H9 (cell line): Measurements from ENCODE around the gene ZNF750. TPM values are rescaled to one million over a fixed set of nuclear protein-coding genes. Genes with fewer than 3 reads are reported as not detected.

Source experiments
- DNase-seq: peaks from one replicate; pipeline ENCODE4 v3.0.0-alpha.2; 2017
- H2AFZ ChIP-seq: one replicate; pipeline ENCODE4 v1.6.1; 2013; ENCODE audit warnings: mild to moderate bottlenecking, low read length, control low read depth, moderate library complexity
- H2AK5ac ChIP-seq: 2 replicates; pipeline ENCODE4 v1.6.1; 2013; ENCODE audit warnings: low read length, control low read depth, mixed read lengths; ENCODE audit not compliant: insufficient read length
- H2BK120ac ChIP-seq: one replicate; pipeline ENCODE4 v1.6.1; 2013; ENCODE audit warnings: low read depth, mild to moderate bottlenecking, low read length, control low read depth, inconsistent platforms; ENCODE audit not compliant: poor library complexity, severe bottlenecking
- H2BK12ac ChIP-seq: 2 replicates; pipeline ENCODE4 v1.6.1; 2013; ENCODE audit warnings: low read length, control low read depth, mixed read lengths, low read depth; ENCODE audit not compliant: insufficient read length
- H2BK15ac ChIP-seq: 2 replicates; pipeline ENCODE4 v1.6.1; 2013; ENCODE audit warnings: low read depth, low read length, control low read depth
- H2BK20ac ChIP-seq: one replicate; pipeline ENCODE4 v1.6.1; 2013; ENCODE audit warnings: low read depth, mild to moderate bottlenecking, low read length, control low read depth, inconsistent platforms; ENCODE audit not compliant: poor library complexity, severe bottlenecking
- H2BK5ac ChIP-seq: 2 replicates; pipeline ENCODE4 v1.6.1; 2013; ENCODE audit warnings: low read length, control low read depth, mixed read lengths; ENCODE audit not compliant: insufficient read length
- H3K14ac ChIP-seq: 2 replicates; pipeline ENCODE4 v1.6.1; 2013; ENCODE audit warnings: low read length, control low read depth; ENCODE audit not compliant: insufficient read depth
- H3K18ac ChIP-seq: 2 replicates; pipeline ENCODE4 v1.6.1; 2013; ENCODE audit warnings: low read depth, mild to moderate bottlenecking, mixed read lengths, low read length, control low read depth; ENCODE audit not compliant: insufficient read length
- H3K23ac ChIP-seq: 2 replicates; pipeline ENCODE4 v1.6.1; 2013; ENCODE audit warnings: low read length, control low read depth, mixed read lengths, low read depth; ENCODE audit not compliant: insufficient read length
- H3K23me2 ChIP-seq: 2 replicates; pipeline ENCODE4 v1.6.1; 2013; ENCODE audit warnings: low read depth, mild to moderate bottlenecking, mixed read lengths, low read length, control low read depth; ENCODE audit not compliant: insufficient read length, poor library complexity, severe bottlenecking
- H3K27ac ChIP-seq: 2 replicates; pipeline ENCODE4 v1.5.1; 2013; ENCODE audit warnings: low read length, control low read depth, mixed read lengths, low read depth; ENCODE audit not compliant: insufficient read length
- H3K27me3 ChIP-seq: 2 replicates; pipeline ENCODE4 v1.6.1; 2013; ENCODE audit warnings: low read length, control low read depth, inconsistent platforms; ENCODE audit not compliant: insufficient read depth
- H3K4ac ChIP-seq: 2 replicates; pipeline ENCODE4 v1.6.1; 2013; ENCODE audit warnings: low read depth, mild to moderate bottlenecking, control low read depth, inconsistent platforms, low read length, moderate library complexity
- H3K4me1 ChIP-seq: 2 replicates; pipeline ENCODE4 v1.6.1; 2013; ENCODE audit warnings: low read length, control low read depth, inconsistent platforms; ENCODE audit not compliant: insufficient read depth
- H3K4me2 ChIP-seq: 2 replicates; pipeline ENCODE4 v1.6.1; 2013; ENCODE audit warnings: low read length, control low read depth, mixed read lengths; ENCODE audit not compliant: insufficient read length, insufficient read depth
- H3K56ac ChIP-seq: 2 replicates; pipeline ENCODE4 v1.6.1; 2013; ENCODE audit warnings: low read depth, mild to moderate bottlenecking, mixed read lengths, low read length, control low read depth; ENCODE audit not compliant: insufficient read length
- H3K79me1 ChIP-seq: 2 replicates; pipeline ENCODE4 v1.6.1; 2013; ENCODE audit warnings: low read depth, mild to moderate bottlenecking, moderate library complexity, low read length, control low read depth, inconsistent platforms; ENCODE audit not compliant: insufficient read depth, poor library complexity, severe bottlenecking
- H3K79me2 ChIP-seq: 2 replicates; pipeline ENCODE4 v1.6.1; 2013; ENCODE audit warnings: low read length, control low read depth, inconsistent platforms; ENCODE audit not compliant: insufficient read depth
- H3K9ac ChIP-seq: 2 replicates; pipeline ENCODE4 v1.6.1; 2013; ENCODE audit warnings: low read length, control low read depth, mixed read lengths; ENCODE audit not compliant: insufficient read length; ENCODE audit errors: extremely low read depth
- H3K9me3 ChIP-seq: one replicate; pipeline ENCODE4 v1.6.1; 2013; ENCODE audit warnings: low read depth, low read length, inconsistent platforms; ENCODE audit not compliant: control insufficient read depth
- H3T11ph ChIP-seq: one replicate; pipeline ENCODE4 v1.6.1; 2013; ENCODE audit warnings: mild to moderate bottlenecking, low read length, control low read depth, inconsistent platforms
- H4K20me1 ChIP-seq: one replicate; pipeline ENCODE4 v1.6.1; 2013; ENCODE audit not compliant: control insufficient read depth, insufficient read length, insufficient read depth
- H4K5ac ChIP-seq: 2 replicates; pipeline ENCODE4 v1.6.1; 2013; ENCODE audit warnings: low read depth, mild to moderate bottlenecking, mixed read lengths, low read length, control low read depth; ENCODE audit not compliant: insufficient read length
- H4K8ac ChIP-seq: replicated peaks from 2 replicates; pipeline ENCODE4 v1.6.1; 2013; ENCODE audit warnings: low read length, control low read depth, mixed read lengths, low read depth; ENCODE audit not compliant: insufficient read length
- H4K91ac ChIP-seq: 2 replicates; pipeline ENCODE4 v1.6.1; 2013; ENCODE audit warnings: low read depth, mild to moderate bottlenecking, moderate library complexity, mixed read lengths, low read length, control low read depth; ENCODE audit not compliant: insufficient read length
- H3K27ac Mint-ChIP-seq, 3 experiments: 2 replicates in 2 of 3; 3 replicates in 1 of 3; pipeline ENCODE4 v1.8.0; 2020 to 2021; ENCODE audit warnings: mixed read lengths in 3 of 3, mild to moderate bottlenecking in 1 of 3, moderate library complexity in 1 of 3
- H3K27me3 Mint-ChIP-seq: 2 replicates; pipeline ENCODE4 v1.8.0; 2021; ENCODE audit warnings: low read depth, mild to moderate bottlenecking, moderate library complexity, mixed read lengths
- H3K36me3 Mint-ChIP-seq, 3 experiments: 2 replicates in 2 of 3; 3 replicates in 1 of 3; pipeline ENCODE4 v1.8.0; 2020 to 2021; ENCODE audit warnings: low read depth in 3 of 3, mixed read lengths in 3 of 3; ENCODE audit not compliant: insufficient read depth in 1 of 3
- H3K4me1 Mint-ChIP-seq, 2 experiments: 2 replicates each; pipeline ENCODE4 v1.8.0; 2020; ENCODE audit warnings: mixed read lengths in 2 of 2
- H3K4me3 Mint-ChIP-seq, 2 experiments: 2 replicates in 1 of 2; 3 replicates in 1 of 2; pipeline ENCODE4 v1.8.0; 2020 to 2021; ENCODE audit warnings: mild to moderate bottlenecking in 2 of 2, mixed read lengths in 2 of 2, moderate library complexity in 1 of 2
- H3K9me3 Mint-ChIP-seq, 2 experiments: 2 replicates in 1 of 2; 3 replicates in 1 of 2; pipeline ENCODE4 v1.8.0; 2020; ENCODE audit warnings: mild to moderate bottlenecking in 2 of 2, mixed read lengths in 2 of 2, moderate library complexity in 1 of 2
- CTCF ChIP-seq: fragments of 200-600 bp; sonication (generic); conservative IDR thresholded peaks from 3 replicates; pipeline ENCODE4 v1.8.0; 2021; ENCODE audit warnings: antibody characterized with exemption, mild to moderate bottlenecking
- WGBS: extraction: QIAGEN DNeasy Blood & Tissue Kit; methylation state at CpG from one replicate; pipeline ENCODE4 v1.1.7; 2013; ENCODE audit warnings: missing lambda C conversion rate, low lambda C conversion rate, mixed read lengths; ENCODE audit not compliant: insufficient read length; ENCODE audit errors: extremely low coverage; 5-methylcytosine and 5-hydroxymethylcytosine counted together
- total RNA-seq: library from RNA; stranded (reverse); gene quantifications from 2 replicates; pipeline ENCODE4 v1.2.1, GENCODE V29; 2021

Gene ZNF750
- total RNA-seq, 1 experiment from 2014 or later, result not detected

- H3K4me2 ChIP-seq, result no peak overlapping the region
- no peak overlapping the region for H3K23ac ChIP-seq
- no peak overlapping the region for H2BK5ac ChIP-seq
- H3K27ac ChIP-seq, result no peak overlapping the region
- no peak overlapping the region for H3K14ac ChIP-seq
- H3K4me1 ChIP-seq, result no peaks in the 10 kb centered on the region
- no peak for DNase-seq
- H2BK15ac ChIP-seq, result no peak overlapping the region
- H3K23me2 ChIP-seq, result no peaks in the 10 kb centered on the region
- no peak overlapping the region for H2BK12ac ChIP-seq
- no peak overlapping the region for H4K5ac ChIP-seq
- H3K36me3 Mint-ChIP-seq, result peaks cover 35 to 57% (median 54%) of the 10 kb centered on the region in 3 experiments
- H3K79me2 ChIP-seq, result peaks cover 2% of the 10 kb centered on the region; the same call in 1 of the 2 replicates
- no peak overlapping the region for H4K91ac ChIP-seq
- H3K9me3 Mint-ChIP-seq, result peaks cover 9% of the 10 kb centered on the region in 2 experiments
- H3K79me1 ChIP-seq, result peaks cover 3% of the 10 kb centered on the region
- no peak overlapping the region for H2BK20ac ChIP-seq
- H3K27me3 ChIP-seq, result no peaks in the 10 kb centered on the region
- H4K8ac ChIP-seq, result no peak overlapping the region
- peaks cover 0 to 4% of the 10 kb centered on the region in 2 experiments; a peak in 1 of 4 replicates for H3K4me1 Mint-ChIP-seq
- H3K4me3 Mint-ChIP-seq, result no peak overlapping the region
- peaks cover 3% of the 10 kb centered on the region for H3K9me3 ChIP-seq
- H3K27me3 Mint-ChIP-seq, result no peaks in the 10 kb centered on the region
- no peak overlapping the region for H3K18ac ChIP-seq
- H2AK5ac ChIP-seq, result no peak overlapping the region
- H4K20me1 ChIP-seq, result no peaks in the 10 kb centered on the region
- H3T11ph ChIP-seq, result no peak overlapping the region
- H2BK120ac ChIP-seq, result no peak overlapping the region
- H3K4ac ChIP-seq, result no peak overlapping the region
- WGBS, result no CpG with 5 or more reads among the region's 14 CpGs
- H3K27ac Mint-ChIP-seq, result no peak overlapping the region; a peak in 1 of 7 replicates
- H2AFZ ChIP-seq, result no peak overlapping the region
- no peak overlapping the region for H3K56ac ChIP-seq
- no peak for TF ChIP-seq CTCF
- no peak overlapping the region for H3K9ac ChIP-seq
These were observed 44.2 kb downstream of the ZNF750 start for GRCh38 chr17:82795615-82796014.
